Measurements from ENCODE around the gene JAK1.

Gene JAK1

GRCh38 chr1:64908575-64908974 is 57.8 kb downstream of the JAK1 start:
- DNase-seq (ENCODE audit: extremely low read depth, low read depth) = no peak
- no peak for TF ChIP-seq CTCF (IDR thresholded peaks at IDR 0.05; ENCODE audit: low read depth, low read length)

GRCh38 chr1:64906447-64906846 is 59.9 kb downstream of the JAK1 start:
- no peak for TF ChIP-seq CTCF (IDR thresholded peaks at IDR 0.05; ENCODE audit: low read depth, low read length)

GRCh38 chr1:64903593-64903992 is 62.8 kb downstream of the JAK1 start:
- no peak for TF ChIP-seq CTCF (IDR thresholded peaks at IDR 0.05; ENCODE audit: low read depth, low read length)
- DNase-seq (ENCODE audit: extremely low read depth, low read depth) = no peak

More at GRCh38 chr1:64906447-64906846, 59.9 kb downstream of the JAK1 start:
- no peak for DNase-seq (ENCODE audit: extremely low read depth, low read depth)

GRCh38 chr1:64901663-64902062 is 64.7 kb downstream of the JAK1 start:
- DNase-seq (ENCODE audit: extremely low read depth, low read depth) = no peak
- no peak for TF ChIP-seq CTCF (IDR thresholded peaks at IDR 0.05; ENCODE audit: low read depth, low read length)

GRCh38 chr1:64900916-64901315 is 65.4 kb downstream of the JAK1 start:
- DNase-seq (ENCODE audit: extremely low read depth, low read depth) = no peak

GRCh38 chr1:64898107-64898861 is 68.1 kb downstream of the JAK1 start:
- DNase-seq (ENCODE audit: extremely low read depth, low read depth) = peak; percentile 41
- no peak for TF ChIP-seq CTCF (IDR thresholded peaks at IDR 0.05; ENCODE audit: low read depth, low read length)

More at GRCh38 chr1:64900916-64901315, 65.4 kb downstream of the JAK1 start:
- no peak for TF ChIP-seq CTCF (IDR thresholded peaks at IDR 0.05; ENCODE audit: low read depth, low read length)

- no peak for DNase-seq (ENCODE audit: extremely low read depth, low read depth)
- no peak for TF ChIP-seq CTCF (IDR thresholded peaks at IDR 0.05; ENCODE audit: low read depth, low read length)
Measured at GRCh38 chr1:64896551-64896950, 69.8 kb downstream of the JAK1 start.

Measured in AG09319 (cell line).